GM12801 (cell line): ENCODE measurements around the gene PUS10.

Source experiments
- CTCF ChIP-seq: IDR thresholded peaks from one replicate; pipeline ENCODE4 v1.5.1; 2011; ENCODE audit warnings: control low read depth; ENCODE audit not compliant: insufficient read length; ENCODE audit errors: extremely low read depth

The PUS10 gene

GRCh38 chr2:60987041-60987440 is 31.0 kb downstream of the PUS10 start:
- TF ChIP-seq CTCF = no peak

- no peak for TF ChIP-seq CTCF
Observed at GRCh38 chr2:60984720-60985119, 33.3 kb downstream of the PUS10 start.

- no peak for TF ChIP-seq CTCF
Observed at GRCh38 chr2:60980071-60980815, 37.8 kb downstream of the PUS10 start.

DNA sequence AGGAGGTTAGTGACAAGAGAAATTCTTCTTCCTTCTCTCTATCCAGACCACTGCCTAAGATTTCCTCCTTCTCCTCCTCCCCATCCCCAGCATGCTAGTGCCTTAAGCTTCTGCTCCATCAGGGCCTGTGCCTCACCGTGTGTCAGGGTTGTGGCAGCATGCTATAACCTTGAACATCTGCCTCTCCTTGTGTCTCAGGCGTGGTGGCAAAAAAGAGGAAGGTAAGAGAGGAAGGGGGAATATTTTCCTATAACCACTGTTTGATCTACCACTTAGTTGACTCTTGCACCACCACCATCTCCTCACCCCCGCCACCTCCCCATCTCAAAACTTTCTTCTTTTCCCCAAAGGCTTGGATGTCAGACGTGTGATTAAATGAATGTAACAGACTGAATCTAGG is 38.8 kb downstream of the PUS10 start:
- no peak for TF ChIP-seq CTCF

- no peak for TF ChIP-seq CTCF
Observed at GRCh38 chr2:60977562-60977895, 40.5 kb downstream of the PUS10 start.

GRCh38 chr2:60976875-60977561 is 41.0 kb downstream of the PUS10 start:
- TF ChIP-seq CTCF = no peak

DNA sequence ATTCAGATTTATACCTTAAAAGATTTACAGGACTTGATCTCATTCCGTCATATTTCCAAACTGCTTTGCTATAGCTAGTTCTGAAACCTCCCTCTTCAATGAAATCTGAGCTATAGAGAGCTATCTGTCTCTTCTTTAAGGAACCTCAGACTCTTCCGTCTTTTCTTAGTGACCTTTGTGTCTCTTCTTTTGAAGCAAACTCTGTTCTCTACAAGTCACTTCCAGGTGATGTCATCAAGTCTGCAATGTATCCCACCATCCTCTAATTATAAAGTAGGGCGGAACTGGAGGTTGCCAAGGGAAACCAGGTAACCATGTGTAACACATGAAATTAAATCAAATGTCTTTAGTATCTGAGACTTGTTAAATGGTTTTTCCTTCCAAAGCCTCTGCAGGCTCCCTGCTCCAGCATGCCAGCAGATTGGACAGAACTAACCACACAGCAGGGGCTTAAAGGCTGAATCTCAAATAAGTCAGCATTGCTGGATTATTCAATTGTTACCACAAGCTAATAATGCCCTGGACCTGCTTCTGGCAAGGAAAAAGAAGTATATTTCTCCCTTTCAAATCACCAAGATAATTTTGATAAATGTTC is 41.7 kb downstream of the PUS10 start:
- no peak for TF ChIP-seq CTCF
